ENCODE measurements around the gene EPB41L1. TPM values are rescaled to one million over a fixed set of nuclear protein-coding genes. Genes with fewer than 3 reads are reported as not detected.

The EPB41L1 gene
- total and polyA plus RNA-seq, 2 experiments from 2014 or later = 17.0 to 19.2 TPM

DNA sequence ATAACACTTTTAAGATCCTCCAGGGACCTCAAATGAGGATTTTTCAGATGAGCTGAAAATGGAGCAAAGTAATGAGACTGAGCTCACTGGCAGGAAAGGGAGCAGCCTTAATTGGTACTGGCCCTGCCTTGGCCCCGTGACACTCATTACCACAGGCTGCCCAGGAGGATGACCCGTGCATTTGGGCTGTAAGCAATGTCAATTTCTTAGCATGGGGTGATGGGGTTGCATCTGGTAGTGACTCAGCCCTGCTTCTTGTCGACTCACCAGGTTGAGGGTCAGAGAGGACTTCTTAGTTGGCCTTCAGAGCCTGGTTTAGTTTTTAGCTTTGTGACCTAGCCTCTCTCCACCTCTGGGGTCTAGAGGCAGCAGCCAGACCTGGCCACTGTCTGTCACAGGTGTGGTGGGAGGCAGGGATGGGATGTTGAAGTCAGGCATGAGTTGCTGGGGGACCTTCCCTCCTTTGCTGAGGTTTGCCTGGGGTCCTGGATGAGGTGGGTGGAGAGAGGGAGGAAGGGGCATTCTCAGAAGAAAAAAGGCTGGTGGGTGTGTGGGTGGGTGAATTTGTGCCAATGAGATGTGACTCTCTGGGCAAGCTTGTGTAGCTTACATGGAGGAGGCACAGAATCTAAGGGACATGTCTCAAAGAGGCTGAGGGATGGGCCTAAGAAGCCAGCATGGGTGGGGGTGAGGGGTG is 25.9 kb upstream of the EPB41L1 start:
- Histone ChIP-seq H2AFZ (no peak overlapping the region), H3K79me2 (ENCODE audit: insufficient read depth) (no peaks in the 10 kb centered on the region), H3K9me2 (ENCODE audit: insufficient read depth) (no peaks in the 10 kb centered on the region), H3K4me2 (ENCODE audit: unreplicated experiment) (peak overlapping the region; percentile 60), H4K20me1 (ENCODE audit: insufficient read depth) (no peaks in the 10 kb centered on the region), H3K4me1 (ENCODE audit: insufficient read depth) (peaks cover 14% of the 10 kb centered on the region), H3K27ac (peak overlapping the region; percentile 61), H3F3A (ENCODE audit: insufficient read depth) (peaks cover 3% of the 10 kb centered on the region; the same call in 1 of the 2 replicates), H3K4me3 (no peak overlapping the region), H3K9ac (peak overlapping the region; percentile 36), H3K27me3 (replicated peaks; ENCODE audit: insufficient read depth) (no peaks in the 10 kb centered on the region), H3K36me3 (ENCODE audit: low read depth) (no peaks in the 10 kb centered on the region), H3K9me3 (ENCODE audit: low read depth) (no peaks in the 10 kb centered on the region)
- WGBS, 2 experiments (ENCODE audit: low coverage in 1 of 2, low lambda C conversion rate in 2 of 2, missing lambda C conversion rate in 2 of 2) = 0 to 2% methylated on average over 3 of the region's 3 CpGs
- DNase-seq = peak; percentile 95
- TF ChIP-seq EZH2 (IDR thresholded peaks at IDR 0.05; ENCODE audit: insufficient read depth, poor library complexity, severe bottlenecking) (no peak), EZH2phosphoT487 (IDR thresholded peaks at IDR 0.05; ENCODE audit: insufficient read depth, low read depth) (no peak)
- in situ Hi-C loops (cut with MboI) = no loop called here

DNA sequence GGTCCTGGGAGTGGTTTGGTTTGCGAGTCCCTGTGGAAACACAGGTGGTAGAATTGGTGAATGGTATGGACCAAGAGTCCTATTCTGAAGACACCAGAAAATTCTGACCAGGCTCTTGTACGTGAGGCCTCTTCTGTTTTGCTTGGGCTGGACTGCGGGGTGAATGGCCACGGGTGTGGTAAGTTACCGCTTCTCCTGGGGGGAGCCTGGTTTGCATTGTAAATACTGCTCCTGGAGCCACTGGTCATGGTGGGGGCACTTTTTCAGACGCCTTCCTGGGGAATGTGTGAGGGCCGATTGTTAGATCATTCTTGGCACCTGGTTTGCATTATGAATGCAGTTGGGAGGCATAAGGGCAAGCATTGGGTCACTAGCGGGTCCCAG is 25.4 kb upstream of the EPB41L1 start:
- DNase-seq = no peak
- 83 to 88% methylated on average over 8 of the region's 8 CpGs for WGBS, 2 experiments (ENCODE audit: low coverage in 1 of 2, low lambda C conversion rate in 2 of 2, missing lambda C conversion rate in 2 of 2)
- no peaks in the 10 kb centered on the region for H3K9me2 ChIP-seq (ENCODE audit: insufficient read depth)
- no peak overlapping the region for H2AFZ ChIP-seq
- peaks cover 3% of the 10 kb centered on the region; the same call in 1 of the 2 replicates for H3F3A ChIP-seq (ENCODE audit: insufficient read depth)
- no peaks in the 10 kb centered on the region for H3K9me3 ChIP-seq (ENCODE audit: low read depth)
- no peak overlapping the region for H3K27ac ChIP-seq
- no peak overlapping the region for H3K4me3 ChIP-seq
- peaks cover 14% of the 10 kb centered on the region for H3K4me1 ChIP-seq (ENCODE audit: insufficient read depth)
- no peaks in the 10 kb centered on the region for H3K79me2 ChIP-seq (ENCODE audit: insufficient read depth)
- no peaks in the 10 kb centered on the region for H3K36me3 ChIP-seq (ENCODE audit: low read depth)
- TF ChIP-seq EZH2phosphoT487 (IDR thresholded peaks at IDR 0.05; ENCODE audit: insufficient read depth, low read depth) = no peak
- TF ChIP-seq EZH2 (IDR thresholded peaks at IDR 0.05; ENCODE audit: insufficient read depth, poor library complexity, severe bottlenecking) = no peak
- H4K20me1 ChIP-seq (ENCODE audit: insufficient read depth) = no peaks in the 10 kb centered on the region
- H3K27me3 ChIP-seq (replicated peaks; ENCODE audit: insufficient read depth) = no peaks in the 10 kb centered on the region
- in situ Hi-C loops (cut with MboI) = no loop called here
- no peak overlapping the region for H3K4me2 ChIP-seq (ENCODE audit: unreplicated experiment)
- no peak overlapping the region for H3K9ac ChIP-seq

- Histone ChIP-seq H4K20me1 (ENCODE audit: insufficient read depth) (no peaks in the 10 kb centered on the region), H3F3A (ENCODE audit: insufficient read depth) (peaks cover 3% of the 10 kb centered on the region; the same call in 1 of the 2 replicates), H3K9ac (peak overlapping the region; percentile 26; the same call in 1 of the 2 replicates), H3K4me1 (ENCODE audit: insufficient read depth) (peaks cover 14% of the 10 kb centered on the region), H3K79me2 (ENCODE audit: insufficient read depth) (no peaks in the 10 kb centered on the region), H3K4me3 (no peak overlapping the region), H3K9me3 (ENCODE audit: low read depth) (no peaks in the 10 kb centered on the region), H3K27ac (peak overlapping the region; percentile 43), H2AFZ (peak overlapping the region; percentile 65), H3K9me2 (ENCODE audit: insufficient read depth) (no peaks in the 10 kb centered on the region), H3K27me3 (replicated peaks; ENCODE audit: insufficient read depth) (no peaks in the 10 kb centered on the region), H3K4me2 (ENCODE audit: unreplicated experiment) (no peak overlapping the region), H3K36me3 (ENCODE audit: low read depth) (no peaks in the 10 kb centered on the region)
- in situ Hi-C loops (cut with MboI) = loop anchor here (5.0 kb wide), 1 partner anchor 138 kb away; no protein-coding TSS in a partner anchor
- peak; percentile 49 for DNase-seq
- TF ChIP-seq EZH2phosphoT487 (IDR thresholded peaks at IDR 0.05; ENCODE audit: insufficient read depth, low read depth) (no peak), EZH2 (IDR thresholded peaks at IDR 0.05; ENCODE audit: insufficient read depth, poor library complexity, severe bottlenecking) (no peak)
- WGBS, 2 experiments (ENCODE audit: low coverage in 1 of 2, low lambda C conversion rate in 2 of 2, missing lambda C conversion rate in 2 of 2) = 63 to 66% methylated on average over 6 of the region's 6 CpGs
Observed at GRCh38 chr20:36130390-36130789, 24.1 kb upstream of the EPB41L1 start.

DNA sequence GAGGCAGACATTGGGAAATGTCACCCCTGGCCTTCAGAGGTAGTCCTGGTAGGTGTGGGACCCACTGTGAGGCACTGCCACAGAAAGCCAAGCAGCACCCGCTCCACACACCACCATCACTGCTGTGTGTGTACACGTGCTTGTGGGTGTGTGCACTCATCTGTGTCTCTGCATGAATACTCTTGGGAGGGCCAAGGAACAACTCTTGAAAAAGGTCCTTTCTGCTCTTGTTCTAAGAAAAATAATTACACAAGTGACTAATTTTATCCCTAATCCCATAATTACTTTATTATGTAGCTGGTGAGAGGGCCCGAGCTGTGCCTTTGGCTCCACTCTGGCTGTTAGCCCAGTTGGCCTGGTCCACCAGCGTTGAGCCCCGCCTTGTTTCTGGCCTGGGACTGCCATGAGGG is 21.7 kb upstream of the EPB41L1 start:
- Histone ChIP-seq H3K9me3 (ENCODE audit: low read depth) (no peaks in the 10 kb centered on the region), H3K4me2 (ENCODE audit: unreplicated experiment) (no peak overlapping the region), H3K36me3 (ENCODE audit: low read depth) (no peaks in the 10 kb centered on the region), H4K20me1 (ENCODE audit: insufficient read depth) (no peaks in the 10 kb centered on the region), H3F3A (ENCODE audit: insufficient read depth) (peaks cover 4% of the 10 kb centered on the region), H2AFZ (no peak overlapping the region), H3K27me3 (replicated peaks; ENCODE audit: insufficient read depth) (no peaks in the 10 kb centered on the region), H3K27ac (no peak overlapping the region), H3K79me2 (ENCODE audit: insufficient read depth) (no peaks in the 10 kb centered on the region), H3K9me2 (ENCODE audit: insufficient read depth) (no peaks in the 10 kb centered on the region), H3K9ac (no peak overlapping the region), H3K4me1 (ENCODE audit: insufficient read depth) (peaks cover 11% of the 10 kb centered on the region), H3K4me3 (no peak overlapping the region)
- 47% methylated on average over 5 of the region's 5 CpGs for WGBS, 2 experiments (ENCODE audit: low coverage in 1 of 2, low lambda C conversion rate in 2 of 2, missing lambda C conversion rate in 2 of 2)
- in situ Hi-C loops (cut with MboI) = loop anchor here (5.0 kb wide), 1 partner anchor 141 kb away; no protein-coding TSS in a partner anchor
- DNase-seq = no peak
- TF ChIP-seq EZH2 (IDR thresholded peaks at IDR 0.05; ENCODE audit: insufficient read depth, poor library complexity, severe bottlenecking) (no peak), EZH2phosphoT487 (IDR thresholded peaks at IDR 0.05; ENCODE audit: insufficient read depth, low read depth) (no peak)
